KOPT-K1 (cell line): ENCODE results near the gene UPK1B.
"Not testable (repeated sequence)": the region's sequence is repeated elsewhere in the genome, so short reads cannot be mapped to it uniquely, and the experiment has no call there.

Experiments
- H3K27ac ChIP-seq: fragments of 200-600 bp; sonication (generic); 2 replicates; pipeline ENCODE4 v1.5.1; 2016; ENCODE audit warnings: antibody characterized with exemption, mild to moderate bottlenecking, low read depth, low read length; ENCODE audit not compliant: poor library complexity, severe bottlenecking
- H3K36me3 ChIP-seq: fragments of 200-600 bp; sonication (generic); 2 replicates; pipeline ENCODE4 v1.5.1; 2017; ENCODE audit warnings: antibody characterized with exemption, mild to moderate bottlenecking, low read length, moderate library complexity; ENCODE audit not compliant: insufficient read depth
- H3K9me3 ChIP-seq: fragments of 200-600 bp; sonication (generic); 2 replicates; pipeline ENCODE4 v1.5.1; 2017; ENCODE audit warnings: antibody characterized with exemption, low read length, mild to moderate bottlenecking; ENCODE audit not compliant: insufficient read depth, poor library complexity, severe bottlenecking

Gene UPK1B

DNA sequence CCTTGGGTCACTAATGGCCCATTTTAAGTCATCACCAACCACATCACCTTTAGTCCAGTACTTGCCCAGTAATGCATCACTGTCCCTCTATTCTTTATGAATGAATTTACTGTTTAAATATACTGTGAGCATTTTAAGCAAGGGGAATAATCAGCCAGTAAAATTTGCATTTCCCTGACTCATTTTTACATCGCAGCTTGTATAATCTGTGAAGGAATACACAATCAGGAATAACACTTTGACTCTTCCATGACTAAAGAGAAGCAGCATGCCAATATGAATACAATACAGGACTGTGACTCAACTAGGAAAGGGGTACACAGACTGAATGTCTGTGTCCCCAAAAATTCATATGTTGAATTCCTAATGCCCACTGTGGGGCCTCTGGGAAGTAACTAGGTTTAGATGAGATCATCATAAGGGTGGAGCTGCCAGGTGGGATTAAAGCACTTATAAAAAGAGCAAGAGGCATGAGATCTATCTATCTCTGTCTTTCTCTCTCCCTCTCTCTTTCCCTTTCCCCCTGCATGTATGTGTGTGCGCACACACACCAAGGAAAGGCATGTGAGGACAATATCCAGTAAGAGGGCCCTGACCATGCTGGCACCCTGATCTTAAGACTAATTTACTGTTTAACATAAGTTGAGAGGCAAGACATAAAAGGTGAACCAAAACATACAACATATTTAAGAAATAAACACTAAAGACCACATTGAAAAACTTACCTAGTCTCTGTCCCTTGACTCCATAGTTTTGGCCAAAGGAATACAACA lies 55.2 kb downstream of the UPK1B start:
- H3K9me3 ChIP-seq, result no peaks in the 10 kb centered on the region
- H3K36me3 ChIP-seq, result peaks cover 85% of the 10 kb centered on the region
- H3K27ac ChIP-seq, result no peak overlapping the region

DNA sequence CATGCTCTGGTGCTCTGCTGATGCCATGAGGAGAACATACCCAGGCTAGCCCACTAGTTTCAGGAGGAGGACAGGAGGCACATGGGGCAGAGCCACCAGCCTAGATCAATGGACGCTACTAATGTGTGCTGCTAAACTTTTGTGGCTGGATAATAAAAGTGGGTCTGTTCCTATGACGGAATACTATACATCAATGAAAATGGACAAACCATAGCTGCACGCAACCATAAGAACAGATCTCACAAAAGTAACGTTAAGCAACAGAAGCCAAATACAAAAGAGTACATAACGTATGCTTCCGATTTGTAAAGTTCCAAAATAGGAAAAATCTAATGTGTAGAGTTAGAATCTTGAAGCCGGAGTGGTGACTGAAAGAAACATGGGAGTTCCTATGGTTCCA lies 55.8 kb downstream of the UPK1B start:
- no peak overlapping the region for H3K27ac ChIP-seq
- H3K36me3 ChIP-seq, result peaks cover 84% of the 10 kb centered on the region
- no peaks in the 10 kb centered on the region for H3K9me3 ChIP-seq

DNA sequence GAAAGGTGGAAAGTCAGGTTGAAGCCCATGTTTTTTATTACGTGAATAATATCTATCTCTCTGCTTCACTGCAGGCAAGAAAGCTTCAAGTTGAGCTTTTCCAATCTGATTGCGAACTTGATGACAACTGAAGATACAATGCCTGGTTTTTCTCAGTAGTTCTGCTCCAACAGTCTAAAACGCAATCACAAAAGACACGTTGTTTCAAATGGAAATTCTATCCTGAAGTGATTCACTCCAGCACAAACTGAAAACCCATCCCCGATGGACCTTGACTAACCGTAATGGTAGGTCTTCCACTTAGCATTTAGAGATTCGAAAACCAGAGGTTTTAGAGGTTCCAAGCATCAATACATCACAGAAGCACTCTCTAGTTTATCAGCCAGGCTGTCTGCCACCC lies 56.7 kb downstream of the UPK1B start:
- Histone ChIP-seq H3K27ac (no peak overlapping the region), H3K9me3 (no peaks in the 10 kb centered on the region), H3K36me3 (peaks cover 86% of the 10 kb centered on the region)

DNA sequence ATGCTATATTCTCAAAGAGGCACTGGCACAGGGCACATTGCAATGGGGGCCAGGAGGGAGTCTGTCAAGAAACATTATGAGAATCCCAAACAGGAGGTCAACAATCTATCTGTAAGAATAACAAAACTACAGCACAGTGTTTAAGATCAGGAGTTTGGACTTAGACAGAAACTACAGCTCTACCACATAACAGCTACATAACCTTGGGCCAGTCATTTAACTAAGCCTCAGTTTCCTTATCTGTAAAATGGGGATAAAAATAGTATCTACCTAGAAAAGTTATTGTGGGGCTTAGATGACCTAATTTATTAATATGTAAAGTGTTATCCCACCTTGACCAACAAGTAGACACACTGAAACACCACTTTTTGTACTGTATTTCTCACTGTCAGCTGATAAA lies 57.3 kb downstream of the UPK1B start:
- Histone ChIP-seq H3K9me3 (no peaks in the 10 kb centered on the region), H3K27ac (no peak overlapping the region), H3K36me3 (peaks cover 92% of the 10 kb centered on the region)

DNA sequence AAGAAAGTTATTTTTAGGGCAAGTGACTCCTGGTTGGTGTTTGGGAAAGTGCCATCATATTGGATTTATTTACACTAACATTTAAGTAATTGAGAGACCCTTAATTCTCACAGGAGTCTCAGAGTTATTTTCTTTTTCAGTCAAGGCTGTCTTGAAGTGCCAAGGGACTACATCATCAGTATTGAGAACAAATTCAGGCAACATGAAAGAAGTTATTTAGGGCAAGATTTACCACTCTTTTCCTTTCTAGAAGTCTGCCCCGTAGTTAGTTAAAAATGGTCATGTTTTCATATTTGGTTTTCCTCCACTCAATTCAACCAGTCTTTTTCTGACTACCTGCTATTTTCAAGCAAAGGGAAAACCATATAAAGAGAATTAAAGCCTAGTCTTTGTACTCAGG lies 61.2 kb downstream of the UPK1B start:
- no peak overlapping the region for H3K27ac ChIP-seq
- peaks cover 67% of the 10 kb centered on the region for H3K36me3 ChIP-seq
- H3K9me3 ChIP-seq, result no peaks in the 10 kb centered on the region

DNA sequence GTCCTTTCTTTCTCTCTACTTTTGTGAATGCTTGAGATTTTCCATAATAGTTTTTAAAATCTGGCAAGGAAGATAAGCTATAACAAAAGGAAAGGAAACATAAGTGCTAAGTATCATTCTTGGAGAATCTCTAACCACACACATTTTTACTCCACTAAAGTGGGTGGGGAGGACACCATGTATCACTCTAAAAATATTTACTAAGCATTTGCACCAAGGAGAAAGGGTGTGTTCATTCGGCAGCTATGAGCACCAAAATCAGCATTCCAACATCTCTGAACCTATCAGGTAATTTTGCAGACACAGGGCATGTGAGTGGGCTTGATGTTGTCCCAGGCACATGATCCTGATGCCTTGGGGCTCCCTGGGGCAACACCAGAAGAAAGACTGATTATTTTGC lies 61.8 kb downstream of the UPK1B start:
- peaks cover 62% of the 10 kb centered on the region for H3K36me3 ChIP-seq
- no peak overlapping the region for H3K27ac ChIP-seq
- H3K9me3 ChIP-seq, result no peaks in the 10 kb centered on the region

DNA sequence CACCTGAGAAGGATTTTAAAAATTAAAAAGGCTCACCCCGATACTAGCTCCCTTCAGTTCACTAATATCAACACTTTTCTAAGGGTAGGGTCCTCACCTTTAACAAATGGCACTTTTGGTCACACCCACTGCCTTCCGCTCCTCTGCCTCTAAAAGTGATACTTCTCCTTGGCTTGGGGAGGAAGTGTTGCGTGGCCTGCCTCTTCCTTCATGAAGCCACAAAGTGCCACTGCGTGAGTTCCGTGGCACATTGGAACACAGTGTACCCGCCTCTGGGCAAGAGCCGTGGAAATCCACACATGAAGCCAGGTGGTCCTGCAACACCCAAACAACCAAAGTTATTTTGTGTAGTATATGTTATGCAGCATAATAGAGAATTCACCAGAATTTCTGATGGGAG lies 63.4 kb downstream of the UPK1B start:
- no peak overlapping the region for H3K27ac ChIP-seq
- H3K9me3 ChIP-seq, result no peaks in the 10 kb centered on the region
- H3K36me3 ChIP-seq, result peaks cover 49% of the 10 kb centered on the region

DNA sequence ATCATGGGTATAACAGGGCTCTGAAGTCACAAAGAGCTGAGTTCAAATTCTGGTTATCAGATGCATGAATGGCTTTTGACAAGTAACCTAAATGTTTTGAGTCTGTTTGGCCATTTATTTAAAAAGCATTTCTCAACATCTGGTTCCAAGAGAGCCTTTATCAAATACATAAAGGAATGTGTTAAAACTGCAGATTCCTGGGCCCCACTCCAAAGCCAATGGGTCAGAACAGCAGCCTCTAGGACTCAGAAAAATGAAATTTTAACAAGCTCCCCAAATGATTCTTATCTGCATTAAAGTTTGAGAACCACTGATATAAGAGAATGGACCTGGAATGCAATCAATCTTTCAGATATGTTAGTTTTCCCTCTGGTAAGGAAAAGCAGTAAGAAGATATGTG lies 63.9 kb downstream of the UPK1B start:
- Histone ChIP-seq H3K36me3 (peaks cover 45% of the 10 kb centered on the region), H3K27ac (no peak overlapping the region), H3K9me3 (no peaks in the 10 kb centered on the region)

DNA sequence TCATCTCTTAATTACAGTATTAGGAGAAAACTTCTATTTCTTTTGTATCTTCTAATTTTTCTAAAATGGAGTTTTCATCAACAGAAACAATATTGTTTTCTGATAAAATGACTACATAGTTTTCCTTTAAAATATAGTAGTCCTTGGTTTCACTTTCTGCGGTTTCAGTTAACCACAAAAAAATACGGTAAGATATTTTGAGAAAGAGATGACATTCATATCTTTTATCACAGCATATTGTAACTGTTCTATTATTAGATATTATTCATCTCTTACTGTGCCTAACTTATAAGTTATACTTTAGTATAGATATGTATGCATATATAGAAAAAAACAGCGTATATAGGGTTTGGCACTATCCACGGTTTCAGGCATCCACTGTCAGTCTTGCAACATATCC lies 65.0 kb downstream of the UPK1B start:
- Histone ChIP-seq H3K9me3 (no peaks in the 10 kb centered on the region), H3K36me3 (peaks cover 36% of the 10 kb centered on the region), H3K27ac (no peak overlapping the region)

DNA sequence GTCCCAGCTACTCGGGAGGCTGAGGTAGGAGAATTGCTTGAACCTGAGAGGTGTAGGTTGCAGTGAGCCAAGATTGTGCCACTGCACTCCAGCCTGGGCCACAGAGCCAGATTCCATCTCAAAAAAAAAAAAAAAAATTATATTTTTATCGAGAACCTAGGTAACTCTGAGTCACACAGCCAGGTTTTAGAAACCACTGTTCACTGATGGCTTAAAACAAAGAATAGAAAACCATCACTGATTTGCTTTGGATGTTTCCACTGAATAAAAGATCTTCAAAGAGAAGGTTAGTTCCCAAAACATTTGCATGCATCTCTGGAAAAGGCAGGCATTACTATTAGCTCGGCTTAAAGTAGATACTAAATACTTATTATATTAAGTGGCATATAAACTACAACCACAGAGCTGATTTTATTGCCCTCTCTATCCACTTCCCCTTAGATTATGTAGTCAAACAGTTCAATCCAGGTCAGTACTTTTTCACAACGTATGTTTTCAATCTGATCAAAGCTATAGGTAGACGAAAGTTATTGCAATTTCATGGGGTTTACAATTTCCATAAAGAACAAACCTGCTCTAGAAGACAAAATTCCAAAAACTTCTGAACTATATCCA lies 65.9 kb downstream of the UPK1B start:
- peaks cover 27% of the 10 kb centered on the region for H3K36me3 ChIP-seq
- peak overlapping the region; percentile 66 for H3K27ac ChIP-seq
- H3K9me3 ChIP-seq, result no peaks in the 10 kb centered on the region

DNA sequence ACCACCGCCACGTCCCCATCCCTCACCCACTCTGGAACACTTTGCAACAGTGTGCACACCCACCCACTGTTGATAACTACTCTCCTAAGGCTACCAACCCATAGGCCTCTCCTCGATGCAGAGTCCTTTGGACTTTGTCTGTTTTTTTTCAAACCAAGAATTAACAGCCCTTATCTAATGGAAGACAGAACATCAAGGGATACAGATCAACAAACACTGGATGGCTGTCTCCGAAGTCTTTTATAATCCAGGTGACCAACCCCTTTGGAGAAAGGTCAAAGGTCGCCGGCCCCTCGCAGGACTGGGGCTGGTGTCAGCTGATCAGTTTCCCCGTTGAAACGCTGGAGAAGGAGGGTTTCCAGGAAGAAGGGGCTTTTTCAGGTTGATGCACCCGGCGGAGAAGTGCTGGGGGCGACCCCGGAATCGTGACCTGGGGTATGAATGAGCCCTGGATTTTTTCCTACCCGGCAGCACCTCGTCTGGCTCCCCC lies 66.7 kb downstream of the UPK1B start:
- H3K9me3 ChIP-seq, result no peaks in the 10 kb centered on the region
- H3K27ac ChIP-seq, result peak overlapping the region; percentile 66

DNA sequence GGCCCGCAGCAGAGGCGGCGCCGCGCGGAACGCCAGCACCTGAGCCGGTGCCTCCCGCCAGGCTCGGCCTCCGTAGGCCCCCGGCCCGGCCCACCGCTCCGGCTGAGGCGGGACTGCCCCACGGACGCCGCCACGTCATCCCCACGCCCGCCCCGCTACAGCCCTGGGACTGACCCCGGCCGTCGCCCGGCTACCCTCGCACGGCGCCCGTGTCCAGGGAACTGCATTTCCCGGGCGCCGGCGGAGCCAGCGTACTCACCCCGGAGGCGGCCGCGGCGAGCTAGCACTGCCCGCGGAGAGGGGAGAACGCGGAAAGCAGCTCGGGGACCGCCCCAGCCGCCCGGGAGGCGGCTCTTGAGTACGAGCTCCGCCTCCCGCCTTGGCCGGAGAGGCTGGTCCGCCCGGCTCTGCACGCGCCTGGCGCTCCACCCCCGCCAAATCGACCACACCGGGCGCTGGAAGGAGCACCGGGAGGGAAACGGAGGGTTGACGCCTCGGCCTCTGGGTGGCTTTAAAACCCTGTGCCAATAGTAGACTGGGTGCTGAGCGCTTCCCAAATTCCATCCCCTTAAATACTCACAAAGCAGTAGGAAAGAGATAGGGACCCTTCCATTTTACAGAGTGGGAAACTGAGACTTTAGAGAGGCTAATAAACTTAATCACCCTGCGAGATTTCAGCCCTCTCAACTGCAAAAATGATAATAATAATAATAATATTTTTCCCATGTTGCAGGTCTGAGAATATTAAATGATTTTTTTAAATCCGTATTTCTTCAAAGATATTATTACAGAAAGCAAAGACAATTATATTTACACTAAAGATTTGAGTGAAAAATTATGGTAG lies 67.4 kb downstream of the UPK1B start, which contains the start of gene B4GALT4:
Gene B4GALT4 (minus strand): TSS at position 288 of the 844 bp plus-strand sequence. CDS start 10,779 bp downstream, outside the sequence.
- H3K27ac ChIP-seq, result peak within 1 kb of the TSS; percentile 66
- H3K36me3 ChIP-seq, result peaks cover 13% of the 10 kb centered on the region
- no peaks in the 10 kb centered on the region for H3K9me3 ChIP-seq

More for the DNA sequence above, 66.7 kb downstream of the UPK1B start:
- H3K36me3 ChIP-seq, result peaks cover 20% of the 10 kb centered on the region

DNA sequence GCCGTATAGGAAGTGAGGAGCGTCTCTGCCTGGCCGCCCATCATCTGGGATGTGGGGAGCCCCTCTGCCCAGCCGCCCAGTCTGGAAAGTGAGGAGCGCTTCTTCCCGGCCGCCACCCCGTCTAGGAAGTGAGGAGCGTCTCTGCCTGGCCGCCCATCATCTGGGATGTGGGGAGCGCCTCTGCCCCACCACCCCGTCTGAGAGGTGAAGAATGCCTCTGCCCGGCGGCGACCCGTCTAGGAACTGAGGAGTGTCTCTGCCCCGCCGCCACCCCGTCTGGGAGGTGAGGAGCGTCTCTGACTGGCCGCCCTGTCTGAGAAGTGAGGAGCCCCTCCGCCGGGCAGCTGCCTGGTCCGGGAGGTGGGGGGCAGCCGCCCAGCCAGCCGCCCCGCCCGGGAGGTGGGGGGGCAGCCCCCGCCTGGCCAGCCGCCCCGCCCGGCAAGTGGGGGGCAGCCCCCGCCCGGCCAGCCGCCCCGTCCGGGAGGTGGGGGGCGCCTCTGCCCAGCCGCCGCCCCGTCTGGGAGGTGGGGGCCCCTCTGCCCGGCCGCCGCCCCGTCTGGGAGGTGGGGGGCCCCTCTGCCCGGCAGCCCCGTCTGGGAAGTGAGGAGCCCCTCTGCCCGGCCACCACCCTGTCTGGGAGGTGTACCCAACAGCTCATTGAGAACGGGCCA lies 69.1 kb downstream of the UPK1B start:
- H3K27ac ChIP-seq, H3K36me3 ChIP-seq, H3K9me3 ChIP-seq: not testable (repeated sequence)

DNA sequence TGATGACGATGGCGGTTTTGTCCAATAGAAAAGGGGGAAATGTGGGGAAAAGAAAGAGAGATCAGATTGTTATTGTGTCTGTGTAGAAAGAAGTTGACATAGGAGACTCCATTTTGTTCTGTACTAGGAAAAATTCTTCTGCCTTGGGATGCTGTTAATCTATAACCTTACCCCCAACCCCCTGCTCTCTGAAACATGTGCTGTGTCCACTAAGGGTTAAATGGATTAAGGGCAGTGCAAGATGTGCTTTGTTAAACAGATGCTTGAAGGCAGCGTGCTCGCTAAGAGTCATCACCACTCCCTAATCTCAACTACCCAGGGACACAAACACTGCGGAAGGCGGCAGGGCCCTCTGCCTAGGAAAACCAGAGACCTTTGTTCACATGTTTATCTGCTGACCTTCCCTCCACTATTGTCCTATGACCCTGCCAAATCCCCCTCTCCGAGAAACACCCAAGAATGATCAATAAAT lies 69.7 kb downstream of the UPK1B start:
- not testable (repeated sequence) for H3K27ac ChIP-seq, H3K9me3 ChIP-seq

More for the DNA sequence above, 69.7 kb downstream of the UPK1B start:
- H3K36me3 ChIP-seq, result not testable (repeated sequence)
